Measurements from ENCODE around the gene ZMYM3.

Gene ZMYM3

GRCh38 chrX:71250841-71251240, 3.1 kb downstream of the ZMYM3 start:
- DNase-seq (ENCODE audit: low read depth): no peak
- no peak for TF ChIP-seq CTCF (IDR thresholded peaks at IDR 0.05; ENCODE audit: control insufficient read depth, insufficient read depth, low read depth, low read length, missing control alignments)
- no peak overlapping the region for H3K4me3 ChIP-seq (ENCODE audit: control insufficient read depth, low read depth, low read length)

- TF ChIP-seq CTCF (IDR thresholded peaks at IDR 0.05; ENCODE audit: control insufficient read depth, insufficient read depth, low read depth, low read length, missing control alignments): no peak
- no peak for DNase-seq (ENCODE audit: low read depth)
- H3K4me3 ChIP-seq (ENCODE audit: control insufficient read depth, low read depth, low read length): no peak overlapping the region
Measured at GRCh38 chrX:71245159-71245558, 8.8 kb downstream of the ZMYM3 start.

GRCh38 chrX:71244359-71245128, 9.4 kb downstream of the ZMYM3 start:
- no peak overlapping the region for H3K4me3 ChIP-seq (ENCODE audit: control insufficient read depth, low read depth, low read length)
- TF ChIP-seq CTCF (IDR thresholded peaks at IDR 0.05; ENCODE audit: control insufficient read depth, insufficient read depth, low read depth, low read length, missing control alignments): no peak
- DNase-seq (ENCODE audit: low read depth): no peak

- no peak for TF ChIP-seq CTCF (IDR thresholded peaks at IDR 0.05; ENCODE audit: control insufficient read depth, insufficient read depth, low read depth, low read length, missing control alignments)
- DNase-seq (ENCODE audit: low read depth): no peak
- no peak overlapping the region for H3K4me3 ChIP-seq (ENCODE audit: control insufficient read depth, low read depth, low read length)
Measured at GRCh38 chrX:71241301-71241700, 12.6 kb downstream of the ZMYM3 start.

- H3K4me3 ChIP-seq (ENCODE audit: control insufficient read depth, low read depth, low read length): no peak overlapping the region
- TF ChIP-seq CTCF (IDR thresholded peaks at IDR 0.05; ENCODE audit: control insufficient read depth, insufficient read depth, low read depth, low read length, missing control alignments): no peak
- no peak for DNase-seq (ENCODE audit: low read depth)
Measured at GRCh38 chrX:71239781-71240180, 14.2 kb downstream of the ZMYM3 start.

- DNase-seq (ENCODE audit: low read depth): no peak
- no peak overlapping the region for H3K4me3 ChIP-seq (ENCODE audit: control insufficient read depth, low read depth, low read length)
- TF ChIP-seq CTCF (IDR thresholded peaks at IDR 0.05; ENCODE audit: control insufficient read depth, insufficient read depth, low read depth, low read length, missing control alignments): no peak
Measured at GRCh38 chrX:71236836-71237235, 17.1 kb downstream of the ZMYM3 start.

Data from AG09309 (cell line).